Ectodermal cell (in vitro differentiated cells): ENCODE measurements around the gene TRIM28.

Experiments
- H3K27ac ChIP-seq: 2 replicates; pipeline ENCODE4 v1.7.0; 2013; ENCODE audit warnings: mild to moderate bottlenecking, low read depth, low read length; ENCODE audit not compliant: insufficient read depth, poor library complexity, severe bottlenecking
- H3K27me3 ChIP-seq: 2 replicates; pipeline ENCODE4 v1.7.0; 2013; ENCODE audit warnings: mild to moderate bottlenecking, low read length; ENCODE audit not compliant: insufficient read depth, control insufficient read depth, poor library complexity, severe bottlenecking
- H3K36me3 ChIP-seq: one replicate; pipeline ENCODE4 v1.7.0; 2013; ENCODE audit warnings: low read length; ENCODE audit not compliant: control insufficient read depth, insufficient read depth
- H3K4me1 ChIP-seq: one replicate; pipeline ENCODE4 v1.7.0; 2013; ENCODE audit warnings: low read length; ENCODE audit not compliant: control insufficient read depth, insufficient read depth
- H3K4me3 ChIP-seq: 2 replicates; pipeline ENCODE4 v1.7.0; 2013; ENCODE audit warnings: low read depth, low read length, control low read depth; ENCODE audit not compliant: insufficient read depth
- H3K9me3 ChIP-seq: 2 replicates; pipeline ENCODE4 v1.7.0; 2013; ENCODE audit warnings: mild to moderate bottlenecking, low read length, moderate library complexity; ENCODE audit not compliant: control insufficient read depth
- WGBS, 2 experiments: methylation state at CpG; one replicate each; pipeline ENCODE4 v1.1.7; 2013; ENCODE audit warnings: missing lambda C conversion rate in 2 of 2; 5-methylcytosine and 5-hydroxymethylcytosine counted together

TRIM28 gene

DNA sequence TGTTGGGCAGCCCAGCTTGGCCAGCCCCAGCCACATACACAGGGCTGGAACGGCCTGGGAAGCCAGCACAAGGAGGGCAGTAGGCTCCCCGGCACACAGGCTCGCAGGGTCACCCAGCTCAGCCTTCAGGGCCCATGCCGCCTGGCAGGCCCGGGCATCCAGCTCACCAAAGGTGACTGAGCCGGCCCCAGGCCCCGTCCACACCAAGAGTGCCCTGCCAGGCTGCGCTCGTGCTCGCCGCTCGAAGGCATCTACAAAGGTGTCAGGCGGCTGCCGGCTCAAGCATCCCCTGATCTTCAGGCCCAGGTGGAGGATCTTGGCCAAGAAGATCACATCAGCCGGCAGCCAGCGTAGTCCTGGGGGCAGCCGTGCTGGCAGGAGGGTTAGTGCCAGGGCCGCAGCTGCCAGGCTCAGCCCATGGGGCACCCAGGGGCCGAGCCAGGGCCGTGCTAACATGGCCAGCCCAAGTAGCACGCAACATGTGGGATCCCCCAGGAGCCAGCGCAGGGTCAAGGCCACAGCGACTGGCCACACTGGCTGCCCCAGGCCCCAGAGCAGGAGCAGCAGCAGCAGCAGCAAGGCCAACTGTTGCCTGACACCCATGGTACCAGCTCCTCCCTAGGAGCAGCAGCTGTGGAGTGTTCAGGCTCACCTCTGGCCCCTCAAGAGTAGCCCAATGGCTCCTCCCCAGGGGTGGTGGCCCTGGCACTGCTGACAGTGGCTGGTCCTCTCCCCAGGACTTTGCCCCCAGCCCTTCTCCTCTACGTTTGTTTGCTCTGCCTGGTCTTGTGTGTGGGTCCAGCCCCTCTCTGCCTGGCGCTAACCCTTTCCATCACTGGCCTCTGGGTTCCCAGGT, 32.3 kb upstream of the TRIM28 start, which contains the start of gene SLC27A5:
Gene SLC27A5, minus strand, starts transcription at position 640 of the 856 bp plus-strand sequence. Its CDS starts 37 bp downstream, at position 603.
- H3K27me3 ChIP-seq = no peaks in the 10 kb centered on the region
- WGBS, 2 experiments = 91 to 92% methylated on average over 25 of the region's 25 CpGs
- no peak within 1 kb of the TSS for H3K27ac ChIP-seq
- peaks cover 6% of the 10 kb centered on the region for H3K36me3 ChIP-seq
- H3K9me3 ChIP-seq = no peaks in the 10 kb centered on the region
- H3K4me1 ChIP-seq = no peaks in the 10 kb centered on the region
- no peak within 1 kb of the TSS for H3K4me3 ChIP-seq

DNA sequence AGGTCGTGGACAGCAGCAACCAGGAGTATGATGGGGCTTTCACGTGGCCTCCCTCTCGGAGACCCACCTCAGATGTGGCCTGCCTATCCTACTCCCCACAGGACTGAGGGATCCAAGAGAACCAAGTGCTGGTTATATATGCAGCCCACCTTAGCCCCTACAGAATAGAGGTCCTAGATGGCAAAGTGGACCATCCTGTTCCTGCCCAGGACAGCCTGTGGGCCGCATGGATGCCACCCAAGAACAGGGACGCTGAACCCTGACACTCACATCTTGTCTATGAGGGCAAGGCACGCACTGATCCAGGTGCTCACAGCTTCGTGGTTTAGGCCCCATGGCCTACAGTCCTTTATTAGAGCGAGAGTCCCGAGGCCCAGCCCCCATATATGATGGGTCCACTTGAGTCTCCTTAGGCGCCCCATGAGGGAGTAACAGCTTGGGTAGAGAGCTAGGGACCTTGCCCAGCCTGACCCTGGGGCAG, 30.6 kb upstream of the TRIM28 start:
- Histone ChIP-seq H3K4me1 (peaks cover 3% of the 10 kb centered on the region), H3K27ac (no peak overlapping the region)
- WGBS, 2 experiments = 95% methylated on average over 10 of the region's 10 CpGs

DNA sequence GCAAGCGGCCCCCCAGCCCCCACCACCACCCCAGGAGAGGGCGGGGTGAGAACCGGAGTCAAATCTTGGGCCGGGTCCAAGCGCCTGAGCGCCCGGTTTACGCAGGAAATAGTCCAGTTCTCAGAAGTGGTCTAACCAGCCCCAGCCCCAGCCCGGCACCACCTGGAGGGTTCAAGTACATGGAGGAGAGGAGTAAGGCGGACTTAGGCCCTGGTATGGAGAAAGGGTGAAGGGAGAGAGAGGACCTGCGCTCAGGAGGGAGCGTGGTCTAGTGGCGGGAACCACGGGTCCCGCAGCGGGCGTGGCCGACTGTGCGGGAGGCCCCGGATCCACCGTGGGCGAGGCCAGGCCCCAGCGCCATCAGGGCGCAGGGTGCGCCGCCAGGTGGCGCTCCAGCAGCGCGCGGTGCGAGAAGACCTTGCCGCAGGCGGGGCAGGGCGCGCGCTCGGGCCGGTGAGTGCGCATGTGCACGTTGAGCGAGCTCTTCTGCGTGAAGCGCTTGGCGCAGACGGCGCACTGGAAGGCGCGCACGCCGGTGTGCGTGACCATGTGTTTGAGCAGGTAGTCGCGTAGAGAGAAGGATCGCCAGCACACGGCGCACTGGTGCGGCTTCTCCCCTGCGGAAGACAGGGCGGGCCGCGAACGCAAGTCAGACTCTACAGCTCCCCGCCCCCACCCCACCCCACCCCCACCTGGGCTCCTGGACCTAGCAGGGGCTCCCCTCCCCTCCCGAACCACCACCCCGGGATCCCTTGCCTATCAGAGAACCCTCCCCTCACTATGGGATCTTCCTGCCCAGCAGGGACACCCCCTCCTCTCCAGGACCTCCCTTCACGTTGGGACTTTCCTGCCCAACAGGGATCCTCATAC, 29.9 kb upstream of the TRIM28 start:
- Histone ChIP-seq H3K27me3 (no peaks in the 10 kb centered on the region), H3K27ac (no peak overlapping the region), H3K4me3 (peak overlapping the region; percentile 35), H3K4me1 (peaks cover 6% of the 10 kb centered on the region), H3K9me3 (no peaks in the 10 kb centered on the region), H3K36me3 (peaks cover 10% of the 10 kb centered on the region)
- WGBS, 2 experiments = 20 to 21% methylated on average over 61 to 65 of the region's 66 CpGs

More for the DNA sequence above, 30.6 kb upstream of the TRIM28 start:
- Histone ChIP-seq H3K36me3 (peaks cover 10% of the 10 kb centered on the region), H3K4me3 (no peak overlapping the region), H3K27me3 (no peaks in the 10 kb centered on the region), H3K9me3 (no peaks in the 10 kb centered on the region)

DNA sequence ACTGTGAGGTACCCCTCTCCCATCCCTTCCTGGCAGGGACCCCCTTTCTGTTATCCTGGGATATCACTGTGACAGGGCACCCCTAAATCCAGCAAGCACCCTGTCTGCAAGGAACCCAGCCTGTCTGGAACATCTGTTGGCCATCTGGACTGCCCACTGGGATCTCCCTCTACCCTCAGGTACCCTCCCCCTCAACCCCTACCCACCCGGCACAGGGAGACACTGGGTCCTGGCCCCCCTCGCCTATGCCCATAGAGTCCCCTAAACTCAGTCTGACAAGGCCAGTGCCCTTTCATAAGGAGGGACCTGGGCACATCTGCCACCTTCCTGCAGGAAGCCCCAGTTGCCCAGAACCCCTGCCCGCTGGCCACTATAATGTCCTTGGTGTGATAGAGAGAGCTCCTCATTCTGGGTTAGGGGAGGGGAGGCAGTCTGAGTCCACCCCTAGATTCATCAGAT, 29.3 kb upstream of the TRIM28 start:
- Histone ChIP-seq H3K9me3 (no peaks in the 10 kb centered on the region), H3K4me1 (peaks cover 6% of the 10 kb centered on the region), H3K27ac (no peak overlapping the region), H3K4me3 (peak overlapping the region; percentile 35), H3K27me3 (no peaks in the 10 kb centered on the region), H3K36me3 (peaks cover 10% of the 10 kb centered on the region)
- WGBS, 2 experiments = 79 to 80% methylated on average over 3 of the region's 3 CpGs

DNA sequence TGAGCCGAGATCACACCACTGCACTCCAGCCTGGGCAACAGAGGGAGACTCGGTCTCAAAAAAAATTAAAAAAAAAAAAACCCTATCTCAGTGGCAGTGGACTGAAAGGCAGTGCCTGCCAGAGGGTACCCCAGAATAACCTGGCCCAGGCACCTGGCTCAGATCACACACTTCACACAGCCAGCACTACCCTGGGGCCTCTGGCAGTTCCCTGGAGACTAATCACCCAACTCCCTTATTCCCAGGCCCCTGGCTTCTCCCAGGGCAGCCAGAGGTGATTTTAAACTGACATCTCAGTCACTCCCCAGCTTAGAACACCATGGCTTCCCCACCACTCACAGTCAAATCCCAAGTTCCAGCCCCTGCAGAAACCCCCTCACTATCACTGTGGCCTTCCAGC, 28.6 kb upstream of the TRIM28 start:
- Histone ChIP-seq H3K27ac (no peak overlapping the region), H3K4me3 (no peak overlapping the region), H3K4me1 (peaks cover 6% of the 10 kb centered on the region), H3K27me3 (no peaks in the 10 kb centered on the region), H3K9me3 (no peaks in the 10 kb centered on the region), H3K36me3 (peaks cover 10% of the 10 kb centered on the region)
- WGBS, 2 experiments = 81 to 90% methylated on average over 2 of the region's 2 CpGs

DNA sequence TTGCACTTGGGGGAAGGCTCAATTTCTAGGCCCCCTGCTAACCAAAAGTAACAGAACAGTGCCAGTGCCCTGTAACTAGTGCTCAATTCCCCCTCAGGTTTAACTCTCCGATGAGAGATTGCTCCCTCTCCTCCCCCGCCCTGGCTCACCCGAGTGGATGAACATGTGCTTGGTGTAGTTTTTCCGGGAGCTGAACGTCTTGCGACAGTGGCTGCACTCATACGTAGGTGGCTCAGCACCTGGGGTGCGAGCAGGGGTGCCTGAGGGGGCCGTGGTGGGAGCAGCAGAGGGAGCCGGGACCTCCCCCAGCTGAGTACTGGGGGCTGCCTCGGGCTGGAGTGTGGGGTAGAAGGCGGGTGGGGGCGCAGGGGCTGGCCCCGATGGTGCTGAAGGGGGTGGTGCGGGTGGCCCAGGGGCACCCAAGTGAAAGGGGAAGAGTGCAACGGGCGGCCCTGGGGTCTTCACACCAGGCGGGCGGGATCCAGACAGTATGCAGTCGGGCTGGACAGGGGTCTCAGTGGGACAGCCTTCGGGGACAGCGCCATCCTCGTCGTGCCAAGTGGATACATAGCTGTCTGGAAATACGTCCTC, 27.5 kb upstream of the TRIM28 start:
- Histone ChIP-seq H3K36me3 (peaks cover 10% of the 10 kb centered on the region), H3K4me1 (peaks cover 6% of the 10 kb centered on the region), H3K4me3 (no peak overlapping the region), H3K9me3 (no peaks in the 10 kb centered on the region), H3K27ac (no peak overlapping the region), H3K27me3 (no peaks in the 10 kb centered on the region)
- 89 to 90% methylated on average over 25 of the region's 25 CpGs for WGBS, 2 experiments

DNA sequence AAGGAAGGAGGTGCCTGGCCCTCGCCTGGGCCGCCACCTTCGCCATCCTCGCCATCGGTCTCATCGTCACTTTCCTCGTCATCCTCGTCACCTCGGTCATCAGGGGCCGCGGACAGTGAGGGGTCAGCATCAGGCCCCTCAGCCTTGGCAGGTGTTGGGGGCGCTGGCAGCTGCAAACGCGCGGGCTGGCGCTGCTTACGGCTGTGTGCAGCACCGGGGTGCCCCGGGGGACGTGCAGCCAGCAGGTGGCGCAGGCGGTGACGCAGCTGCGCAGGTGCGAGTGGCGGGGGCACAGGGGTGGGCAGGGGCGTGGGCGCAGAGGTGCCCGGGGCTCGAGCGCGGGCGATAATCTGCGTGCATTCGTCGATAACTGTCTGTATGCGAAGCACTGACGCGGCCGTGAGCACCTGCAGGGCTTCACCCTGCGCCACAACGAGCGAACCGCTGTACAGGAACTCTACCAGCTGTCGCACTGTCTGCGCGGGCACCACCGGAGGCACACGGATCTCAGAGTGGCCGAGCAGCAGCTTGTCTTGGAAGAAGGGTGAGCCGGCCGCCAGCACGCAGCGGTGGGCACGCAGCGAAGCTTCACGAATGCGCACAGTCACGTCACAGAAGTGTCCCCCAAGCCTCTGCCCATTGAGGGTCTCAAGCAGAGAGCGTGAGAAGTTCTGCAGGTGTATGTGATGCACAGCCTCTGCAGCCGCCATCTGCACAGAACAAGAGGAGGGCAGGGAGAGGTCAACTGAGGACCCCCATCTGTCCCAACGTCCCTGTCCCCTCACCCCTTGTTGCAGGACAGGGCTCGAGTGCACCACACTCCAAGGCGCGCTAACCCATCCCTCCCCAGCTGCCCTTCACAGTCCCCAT, 26.7 kb upstream of the TRIM28 start:
- 94 to 96% methylated on average over 65 of the region's 65 CpGs for WGBS, 2 experiments
- Histone ChIP-seq H3K4me1 (peaks cover 6% of the 10 kb centered on the region), H3K36me3 (peaks cover 10% of the 10 kb centered on the region), H3K27me3 (no peaks in the 10 kb centered on the region), H3K4me3 (no peak overlapping the region), H3K9me3 (no peaks in the 10 kb centered on the region), H3K27ac (no peak overlapping the region)

DNA sequence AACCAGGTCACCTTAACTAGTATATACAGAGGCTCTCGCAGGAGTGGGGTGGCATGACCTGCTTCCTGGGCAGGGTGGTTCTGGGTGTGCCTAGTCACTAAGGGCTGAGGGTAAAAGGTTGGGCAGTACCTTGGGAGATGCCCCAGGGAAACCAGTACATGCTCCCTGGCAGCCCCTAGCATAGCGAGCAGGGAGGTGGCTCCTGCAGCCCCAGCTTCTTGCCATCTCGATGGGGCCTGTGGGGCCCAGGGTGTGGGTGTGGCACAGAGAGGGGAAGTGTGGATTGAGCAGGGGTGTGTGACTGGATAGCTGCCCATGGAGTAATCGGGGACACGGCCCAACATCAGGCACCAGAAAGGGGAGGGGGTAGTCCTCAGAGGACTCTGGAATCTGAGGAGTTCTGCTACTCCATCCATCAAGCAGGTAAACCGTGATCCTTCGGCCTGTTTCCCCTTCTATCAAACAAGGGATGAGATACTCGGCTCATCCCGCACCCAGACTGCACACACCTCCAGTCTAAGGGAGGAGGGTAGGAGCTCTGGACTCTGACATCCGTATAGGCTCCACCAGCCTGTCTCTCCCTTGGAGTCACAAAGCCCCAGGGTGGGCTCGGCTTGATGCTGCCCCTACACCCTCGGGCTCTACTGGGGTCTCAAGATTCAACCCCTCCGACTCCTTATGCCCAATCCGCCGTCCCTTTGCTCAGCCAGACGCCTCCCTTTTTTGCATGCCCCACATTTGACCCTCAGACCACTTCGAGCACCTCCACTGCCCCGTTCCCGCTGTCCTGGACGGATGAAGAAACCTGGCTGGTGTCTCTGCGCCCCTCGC, 25.4 kb upstream of the TRIM28 start:
- WGBS, 2 experiments = 37 to 38% methylated on average over 22 of the region's 22 CpGs
- H3K9me3 ChIP-seq = no peaks in the 10 kb centered on the region
- H3K36me3 ChIP-seq = peaks cover 10% of the 10 kb centered on the region
- peak overlapping the region; percentile 80 for H3K4me3 ChIP-seq
- no peaks in the 10 kb centered on the region for H3K27me3 ChIP-seq
- peak overlapping the region; percentile 97 for H3K27ac ChIP-seq
- H3K4me1 ChIP-seq = peaks cover 6% of the 10 kb centered on the region

DNA sequence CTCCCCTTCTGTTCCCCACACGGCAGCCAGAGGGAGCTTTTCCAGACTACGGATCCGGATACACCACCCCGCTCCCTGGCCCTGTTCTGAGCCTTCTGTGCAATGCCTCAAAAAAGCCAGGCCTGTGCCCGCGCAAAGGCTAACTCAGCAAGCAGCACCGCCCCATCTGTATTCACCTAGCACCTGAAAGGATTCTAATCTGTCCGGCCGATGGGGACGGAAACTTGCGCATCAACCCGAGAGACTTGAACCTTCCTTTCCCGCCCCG, 24.8 kb upstream of the TRIM28 start:
- H3K27me3 ChIP-seq = no peaks in the 10 kb centered on the region
- H3K4me3 ChIP-seq = peak overlapping the region; percentile 80
- H3K36me3 ChIP-seq = peaks cover 10% of the 10 kb centered on the region
- WGBS, 2 experiments = 0% methylated on average over 14 of the region's 14 CpGs
- no peaks in the 10 kb centered on the region for H3K9me3 ChIP-seq
- H3K27ac ChIP-seq = peak overlapping the region; percentile 97
- H3K4me1 ChIP-seq = peaks cover 6% of the 10 kb centered on the region
